Right lobe of liver (tissue), 4 donors: ENCODE measurements around the gene OCIAD2.

Experiments used
- POLR2A ChIP-seq: fragments of 450-650 bp; IDR thresholded peaks from one replicate; pipeline ENCODE4 v1.6.1; 2017; ENCODE audit warnings: antibody characterized with exemption, mild to moderate bottlenecking
- TF ChIP-seq, protein P1 (sequence below), 4 donors: fragments of 200-600 bp in 3 of 4; fragments of 450-650 bp in 1 of 4; IDR thresholded peaks; one replicate each; pipeline versions ENCODE4 v1.5.1 to v1.8.0; 2016 to 2022; ENCODE audit warnings: antibody characterized with exemption in 4 of 4, mild to moderate bottlenecking in 2 of 4
- donor health status: DM: no; HTN: no; CAD: no.
- donor health status: DM: no; HTN: no; CAD: no.
- donor health status: DM: no; HTN: yes; CAD: no.

DNA sequence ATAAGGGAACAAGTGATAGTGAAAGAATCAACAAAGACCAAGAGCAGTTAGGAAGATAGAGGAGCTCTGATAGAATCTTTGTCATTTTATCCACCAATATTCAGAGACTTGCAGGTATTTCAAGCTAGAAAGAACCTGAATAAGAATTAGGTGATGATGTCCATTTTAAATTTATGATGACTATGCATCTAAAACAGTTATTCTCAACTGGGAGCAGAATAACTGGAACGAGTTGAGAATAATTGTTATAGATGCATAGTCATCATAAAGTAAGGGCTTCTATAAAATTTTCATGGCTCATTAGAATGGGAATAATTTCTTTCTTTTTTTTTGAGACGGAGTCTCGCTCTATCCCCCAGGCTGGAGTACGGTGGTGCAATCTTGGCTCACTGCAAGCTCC lies 69.9 kb downstream of the OCIAD2 start:
- TF ChIP-seq, protein P1, sequence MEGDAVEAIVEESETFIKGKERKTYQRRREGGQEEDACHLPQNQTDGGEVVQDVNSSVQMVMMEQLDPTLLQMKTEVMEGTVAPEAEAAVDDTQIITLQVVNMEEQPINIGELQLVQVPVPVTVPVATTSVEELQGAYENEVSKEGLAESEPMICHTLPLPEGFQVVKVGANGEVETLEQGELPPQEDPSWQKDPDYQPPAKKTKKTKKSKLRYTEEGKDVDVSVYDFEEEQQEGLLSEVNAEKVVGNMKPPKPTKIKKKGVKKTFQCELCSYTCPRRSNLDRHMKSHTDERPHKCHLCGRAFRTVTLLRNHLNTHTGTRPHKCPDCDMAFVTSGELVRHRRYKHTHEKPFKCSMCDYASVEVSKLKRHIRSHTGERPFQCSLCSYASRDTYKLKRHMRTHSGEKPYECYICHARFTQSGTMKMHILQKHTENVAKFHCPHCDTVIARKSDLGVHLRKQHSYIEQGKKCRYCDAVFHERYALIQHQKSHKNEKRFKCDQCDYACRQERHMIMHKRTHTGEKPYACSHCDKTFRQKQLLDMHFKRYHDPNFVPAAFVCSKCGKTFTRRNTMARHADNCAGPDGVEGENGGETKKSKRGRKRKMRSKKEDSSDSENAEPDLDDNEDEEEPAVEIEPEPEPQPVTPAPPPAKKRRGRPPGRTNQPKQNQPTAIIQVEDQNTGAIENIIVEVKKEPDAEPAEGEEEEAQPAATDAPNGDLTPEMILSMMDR (IDR thresholded peaks at IDR 0.05), result no peak
- TF ChIP-seq POLR2A, result no peak
